Breast epithelium (tissue), 3 donors: ENCODE results near the gene ARHGEF4.

ENCODE experiments used
- CTCF ChIP-seq, 3 donors: fragments of 450-650 bp; IDR thresholded peaks; one replicate each; pipeline ENCODE4 v1.5.1; 2016 to 2017; ENCODE audit warnings: antibody characterized with exemption in 3 of 3, mild to moderate bottlenecking in 3 of 3, moderate library complexity in 3 of 3
- POLR2A ChIP-seq: fragments of 450-650 bp; IDR thresholded peaks from one replicate; pipeline ENCODE4 v1.6.1; 2016; ENCODE audit warnings: antibody characterized with exemption, mild to moderate bottlenecking, moderate library complexity
- POLR2AphosphoS5 ChIP-seq, 3 donors: sonication (generic); formaldehyde crosslinking; IDR thresholded peaks; one replicate each; pipeline ENCODE4 v1.6.1; 2017; ENCODE audit warnings: antibody characterized with exemption in 3 of 3

GRCh38 chr2:130930740-130931659, 94.3 kb downstream of the ARHGEF4 start:
- TF ChIP-seq CTCF (IDR thresholded peaks at IDR 0.05) (no peak), POLR2AphosphoS5 (IDR thresholded peaks at IDR 0.05) (no peak), POLR2A (no peak)
